HG03175 (cell line): ENCODE data around the gene PUDP.
A peak's percentile ranks its signal among the peaks of the same experiment; 100 is the strongest.

Experiments
- ATAC-seq: cut with Tn5 transposase; IDR thresholded peaks from one replicate; pipeline ENCODE4 v1.9.1; 2021; ENCODE audit warnings: mild to moderate bottlenecking, moderate library complexity; ENCODE audit not compliant: unreplicated experiment

PUDP gene

GRCh38 chrX:7076245-7076661 is 71.7 kb downstream of the PUDP start:
- no peak for ATAC-seq

DNA sequence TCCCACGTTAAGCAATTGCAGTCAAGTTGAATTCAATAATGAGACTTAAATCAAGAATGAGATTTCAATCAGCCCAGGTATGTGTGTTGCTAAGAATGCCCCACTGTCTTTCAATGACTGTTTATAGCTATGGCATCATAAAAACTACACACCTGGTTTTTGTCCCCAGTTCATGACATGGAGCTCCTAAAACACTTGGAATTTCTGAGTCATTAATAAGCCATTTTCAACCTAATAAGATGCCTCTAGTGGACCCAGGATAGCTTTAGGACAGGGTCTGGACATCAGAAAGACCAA is 73.1 kb downstream of the PUDP start:
- no peak for ATAC-seq

GRCh38 chrX:7074148-7074907 is 73.6 kb downstream of the PUDP start:
- ATAC-seq, result no peak

DNA sequence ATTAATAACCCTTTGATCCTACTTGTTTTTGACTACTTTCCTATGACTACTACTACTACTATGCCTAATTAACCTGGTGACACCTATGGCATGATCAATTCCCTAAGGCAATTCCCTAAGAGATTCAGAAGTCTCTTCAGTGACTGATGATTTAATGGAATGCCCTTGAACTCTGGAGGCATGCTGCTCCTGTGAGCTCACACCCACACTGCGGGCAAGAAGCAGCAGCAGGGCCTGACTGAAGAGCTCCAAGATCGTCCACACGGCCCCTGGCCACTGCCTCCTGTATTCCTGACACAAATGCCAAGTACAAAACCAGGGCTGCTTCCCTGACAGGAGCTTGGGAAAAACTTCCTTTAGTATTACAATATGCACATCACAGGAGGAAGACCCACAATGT is 74.6 kb downstream of the PUDP start:
- ATAC-seq, result no peak

- no peak for ATAC-seq
These were observed 75.1 kb downstream of the PUDP start for GRCh38 chrX:7072856-7073255.

- no peak for ATAC-seq
These were observed 76.6 kb downstream of the PUDP start for GRCh38 chrX:7071390-7071789.

GRCh38 chrX:7069556-7069955 is 78.4 kb downstream of the PUDP start:
- ATAC-seq, result no peak

DNA sequence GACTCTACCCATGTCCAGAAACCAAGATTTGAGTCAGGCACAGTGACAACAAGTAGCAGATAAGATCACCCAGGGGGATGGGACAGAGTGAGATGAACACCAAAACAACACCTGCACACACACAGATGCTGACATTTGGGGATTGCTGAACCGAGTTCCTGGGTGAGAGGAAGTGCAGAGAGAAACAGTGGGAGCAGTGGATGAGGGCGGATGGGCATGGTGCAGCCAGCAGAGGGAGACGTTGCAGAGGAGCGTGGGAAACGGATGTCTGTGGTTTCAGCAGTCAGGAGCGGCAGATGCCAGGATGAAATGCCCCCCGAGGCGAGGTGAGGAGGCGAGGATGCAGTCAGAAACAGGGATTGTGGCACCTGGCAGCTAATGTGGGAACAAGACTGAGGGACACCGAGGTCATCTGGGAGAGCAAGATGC is 79.0 kb downstream of the PUDP start:
- no peak for ATAC-seq

GRCh38 chrX:7067256-7067655 is 80.7 kb downstream of the PUDP start:
- ATAC-seq, result no peak

DNA sequence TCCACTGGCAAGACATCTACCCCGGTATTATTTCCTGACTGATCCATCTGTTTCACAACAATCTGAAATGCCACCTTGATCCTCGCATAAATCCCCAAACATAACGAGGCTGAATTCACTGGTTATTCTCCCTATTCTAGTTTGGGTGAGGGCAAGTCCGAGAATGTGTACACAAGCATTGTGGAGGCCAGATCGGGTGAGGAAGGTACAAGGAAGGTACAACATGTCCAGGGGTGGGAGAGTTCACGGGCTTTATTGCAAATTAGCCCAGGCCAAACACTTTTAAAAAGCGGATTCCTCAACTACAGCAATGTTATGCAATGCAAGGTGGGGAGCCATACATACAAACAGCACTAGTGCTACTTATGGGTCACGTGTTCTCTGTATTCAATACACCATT is 82.5 kb downstream of the PUDP start:
- ATAC-seq, result no peak

DNA sequence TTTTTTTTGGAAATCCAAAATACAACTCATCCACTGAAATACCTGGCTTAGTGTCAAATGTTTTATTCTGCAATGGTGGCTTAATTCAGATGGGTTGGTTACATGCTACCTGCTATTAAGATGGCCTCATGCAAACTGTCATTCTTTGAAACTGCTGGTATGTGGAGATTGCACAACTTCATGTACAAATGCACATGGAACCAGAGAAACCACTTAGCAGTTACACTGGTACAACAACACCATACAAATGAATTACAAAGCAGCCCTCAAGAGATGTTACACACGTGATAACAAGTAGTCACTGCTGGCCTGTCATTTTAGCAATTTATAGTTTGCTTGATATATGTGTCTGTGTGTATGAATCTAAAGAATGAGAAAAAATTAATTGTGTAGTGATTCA is 85.0 kb downstream of the PUDP start:
- no peak for ATAC-seq

DNA sequence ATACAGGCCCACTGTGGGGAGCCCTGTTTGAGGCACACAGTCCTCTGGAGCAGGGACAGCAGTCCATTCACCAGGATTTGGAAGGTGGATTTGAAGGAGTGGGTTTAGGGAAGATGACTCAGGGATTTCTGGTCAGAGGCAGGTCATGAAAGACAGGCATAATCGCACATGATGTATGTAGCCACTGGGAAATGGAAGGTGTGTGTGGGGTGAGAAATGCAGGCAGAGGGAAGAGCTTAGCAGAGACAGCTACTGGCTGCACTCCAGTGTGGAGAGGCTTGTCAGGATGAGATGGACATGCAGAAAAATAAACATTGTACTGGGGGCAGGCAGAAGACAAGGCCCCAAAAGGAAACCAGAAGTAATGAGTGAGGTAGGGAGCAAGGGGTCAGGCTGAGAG is 85.7 kb downstream of the PUDP start:
- ATAC-seq, result no peak

DNA sequence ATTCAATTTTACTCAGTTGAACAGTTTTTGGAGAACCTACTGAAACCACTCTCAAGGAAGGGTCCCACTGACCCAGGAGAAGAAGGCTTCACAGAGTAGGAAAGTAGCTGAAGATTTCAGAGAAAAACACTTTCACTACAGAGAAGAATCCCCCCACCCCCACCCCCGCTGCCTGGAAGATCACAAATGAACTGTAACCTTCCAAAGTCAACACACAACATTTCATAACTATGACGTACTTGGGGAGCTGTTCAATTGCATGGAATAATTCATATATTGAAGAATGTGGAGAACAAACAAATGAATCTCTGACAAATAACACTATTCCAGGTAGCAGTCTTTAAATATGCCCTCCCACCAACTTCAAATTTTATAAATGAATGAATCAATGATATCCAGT is 86.5 kb downstream of the PUDP start:
- ATAC-seq, result no peak

GRCh38 chrX:7060444-7060843 is 87.5 kb downstream of the PUDP start:
- no peak for ATAC-seq

GRCh38 chrX:7059859-7060258 is 88.1 kb downstream of the PUDP start:
- no peak for ATAC-seq

GRCh38 chrX:7059214-7059838 is 88.6 kb downstream of the PUDP start:
- ATAC-seq, result peak; percentile 95

GRCh38 chrX:7055386-7056137 is 92.4 kb downstream of the PUDP start:
- ATAC-seq, result no peak

DNA sequence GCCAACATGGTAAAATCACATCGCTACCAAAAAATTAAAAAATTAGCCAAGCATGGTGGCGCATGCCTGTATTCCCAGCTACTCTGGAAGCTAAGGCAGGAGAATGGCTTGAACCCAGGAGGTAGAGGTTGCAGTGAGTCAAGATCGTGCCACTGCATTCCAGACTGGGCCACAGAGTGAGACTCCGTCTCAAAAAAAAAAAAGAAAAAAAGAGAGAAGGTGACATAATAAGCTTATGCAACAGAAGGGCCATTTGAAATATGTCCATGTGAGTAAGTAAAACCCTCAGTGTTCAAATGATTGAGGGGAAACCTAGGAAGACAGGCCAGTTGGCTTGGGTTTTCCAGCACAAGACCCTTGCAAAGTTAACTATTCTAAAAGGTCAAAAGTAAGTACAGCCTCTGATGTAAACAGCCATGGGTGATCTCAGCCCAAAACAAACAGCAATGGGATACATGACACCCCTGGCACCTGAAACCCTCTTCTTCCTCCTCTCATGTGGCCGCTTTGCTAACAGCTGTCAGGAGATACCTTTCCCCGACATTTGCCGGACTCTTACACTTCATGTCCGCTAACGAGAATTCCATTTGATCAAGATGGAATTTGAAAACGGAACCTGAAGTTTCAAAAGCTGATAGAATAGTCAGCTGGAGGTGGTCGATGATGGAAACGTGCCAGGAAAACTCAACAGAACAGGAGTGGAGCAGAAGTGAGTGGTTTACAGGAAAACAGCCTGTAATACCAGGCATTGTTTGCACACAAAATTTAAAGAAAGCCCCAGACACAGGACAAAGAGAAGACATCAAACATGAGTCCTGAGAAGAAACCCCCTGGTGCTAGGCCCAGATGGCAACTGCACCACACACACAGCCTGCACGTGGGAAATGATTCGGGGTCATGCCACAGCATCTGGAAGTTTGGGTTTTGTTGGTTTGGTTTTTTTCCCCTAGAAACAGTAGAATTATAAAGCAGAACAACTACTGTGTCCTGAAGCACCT is 93.4 kb downstream of the PUDP start:
- no peak for ATAC-seq

DNA sequence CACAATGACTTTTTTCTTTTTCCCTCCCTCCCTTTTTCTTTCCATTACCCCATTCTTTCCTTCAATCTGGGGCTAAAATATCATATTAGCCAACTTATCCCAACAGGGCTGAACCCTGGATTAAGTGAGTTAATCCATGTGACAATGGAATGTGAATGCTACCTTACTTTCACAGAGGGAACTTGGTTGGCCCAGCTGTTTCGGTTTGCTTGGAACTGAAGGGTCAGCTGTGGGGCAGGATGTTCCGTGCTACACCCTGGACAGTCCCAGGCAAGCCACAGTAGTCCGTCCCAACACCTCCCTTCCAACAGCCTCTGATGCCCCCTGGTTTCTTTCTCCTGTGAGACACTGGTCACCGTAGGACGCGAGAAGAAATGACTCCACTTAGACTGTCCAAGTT is 95.4 kb downstream of the PUDP start:
- ATAC-seq, result no peak

GRCh38 chrX:7050271-7050670 is 97.7 kb downstream of the PUDP start:
- no peak for ATAC-seq

DNA sequence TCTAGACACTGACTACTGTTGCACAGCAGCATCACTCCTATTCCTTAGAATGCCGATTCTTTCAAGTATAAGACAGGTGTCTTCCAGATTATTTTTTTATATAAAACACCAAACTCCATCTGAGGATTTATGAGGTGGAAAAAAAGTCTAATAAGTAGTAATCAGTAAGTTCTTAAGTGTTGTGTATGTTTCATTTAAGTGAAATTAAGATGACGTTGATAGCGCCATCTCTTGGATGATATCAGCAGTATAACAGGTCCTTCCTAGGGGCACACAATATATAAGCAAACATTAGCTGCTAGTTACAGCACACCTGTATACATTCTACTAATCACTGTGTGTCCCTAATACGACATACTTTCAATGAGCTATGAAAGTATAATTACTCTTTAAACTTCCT is 100.0 kb downstream of the PUDP start:
- ATAC-seq, result no peak
